CD4-positive, alpha-beta memory T cell (primary cell): ENCODE measurements around the gene PCK1. TPM values are rescaled to one million over a fixed set of nuclear protein-coding genes. Genes with fewer than 3 reads are reported as not detected.

Source experiments
- CTCF ChIA-PET: fragments of 350-600 bp; sonication (Branson Sonifier 250); formaldehyde crosslinking; loops from one replicate; lab custom pipeline; 2021; ENCODE audit warnings: inconsistent platforms; ENCODE audit not compliant: partially characterized antibody; lab: Charles Lee
- POLR2A ChIA-PET: fragments of 350-600 bp; sonication (Branson Sonifier 250); formaldehyde crosslinking; loops from one replicate; lab custom pipeline; 2021; ENCODE audit not compliant: partially characterized antibody; lab: Charles Lee
- DNase-seq, 5 donors: peaks; one replicate each; pipeline versions ENCODE4 v3.0.0 to v3.0.0-alpha.2; 2020 to 2022; ENCODE audit warnings: mixed read lengths in 1 of 5
- H3K27ac ChIP-seq: one replicate; pipeline ENCODE4 v1.7.0; 2013; ENCODE audit warnings: low read depth, low read length
- H3K27me3 ChIP-seq: 2 replicates; pipeline ENCODE4 v1.7.0; 2013; ENCODE audit warnings: mild to moderate bottlenecking, low read length, moderate library complexity; ENCODE audit not compliant: insufficient read depth
- H3K36me3 ChIP-seq: 2 replicates; pipeline ENCODE4 v1.7.0; 2013; ENCODE audit warnings: mild to moderate bottlenecking, low read length, moderate library complexity; ENCODE audit not compliant: insufficient read depth
- H3K4me1 ChIP-seq: 2 replicates; pipeline ENCODE4 v1.7.0; 2013; ENCODE audit warnings: mild to moderate bottlenecking, low read length, moderate library complexity; ENCODE audit not compliant: insufficient read depth
- H3K4me3 ChIP-seq, 2 donors: one replicate each; pipeline ENCODE4 v1.7.0; 2013; ENCODE audit warnings: low read length in 2 of 2, mild to moderate bottlenecking in 1 of 2
- H3K9me3 ChIP-seq, 2 donors: one replicate each; pipeline ENCODE4 v1.7.0; 2013; ENCODE audit warnings: low read length in 2 of 2, control low read depth in 1 of 2; ENCODE audit not compliant: control insufficient read depth in 1 of 2
- H3K27ac Mint-ChIP-seq, 7 donors: one replicate each; pipeline ENCODE4 v1.8.0; 2020 to 2021; ENCODE audit warnings: mixed read lengths in 7 of 7, mild to moderate bottlenecking in 6 of 7, inconsistent platforms in 3 of 7, moderate library complexity in 3 of 7
- H3K27me3 Mint-ChIP-seq, 2 donors: one replicate each; pipeline ENCODE4 v1.8.0; 2020 to 2021; ENCODE audit warnings: mixed read lengths in 2 of 2
- H3K36me3 Mint-ChIP-seq, 2 donors: one replicate each; pipeline ENCODE4 v1.8.0; 2020 to 2021; ENCODE audit warnings: mixed read lengths in 2 of 2, inconsistent platforms in 1 of 2, mild to moderate bottlenecking in 1 of 2
- H3K4me1 Mint-ChIP-seq, 4 donors: one replicate each; pipeline ENCODE4 v1.8.0; 2020 to 2021; ENCODE audit warnings: mixed read lengths in 4 of 4, mild to moderate bottlenecking in 1 of 4
- H3K4me3 Mint-ChIP-seq, 8 donors: one replicate each; pipeline ENCODE4 v1.8.0; 2020 to 2021; ENCODE audit warnings: mixed read lengths in 8 of 8, mild to moderate bottlenecking in 7 of 8, moderate library complexity in 6 of 8, inconsistent platforms in 3 of 8
- H3K9me3 Mint-ChIP-seq, 8 donors: one replicate each; pipeline ENCODE4 v1.8.0; 2020 to 2021; ENCODE audit warnings: mixed read lengths in 8 of 8, mild to moderate bottlenecking in 5 of 8, inconsistent platforms in 3 of 8, moderate library complexity in 1 of 8
- intact Hi-C: fragments of 100-400 bp; cut with micrococcal nuclease; formaldehyde crosslinking; loops from one replicate; pipeline ENCODE4 v1.15.1; 2023
- polyA plus RNA-seq, 2 donors: library from polyadenylated mRNA; unstranded; fragments of 300-500 nt; fragmentation: Illumina TruSeq; gene quantifications; one replicate each; pipeline ENCODE4 v1.2.3, GENCODE V29; 2021
- total RNA-seq, 2 experiments: library from RNA; stranded (reverse); gene quantifications; one replicate each; pipeline ENCODE4 v1.2.3, GENCODE V29; 2021

The PCK1 gene
- total and polyA plus RNA-seq, 4 experiments from 2014 or later = not detected

GRCh38 chr20:57583289-57584257 lies 22.7 kb downstream of the PCK1 start:
- Histone ChIP-seq H3K27ac (no peak overlapping the region), H3K36me3 (no peaks in the 10 kb centered on the region), H3K4me1 (no peaks in the 10 kb centered on the region), H3K4me3 (no peak overlapping the region), H3K27me3 (peaks cover 6% of the 10 kb centered on the region), H3K9me3 (peaks cover 0 to 5% of the 10 kb centered on the region in 2 donors)
- Mint-ChIP-seq H3K36me3 (peaks cover 0 to 4% of the 10 kb centered on the region in 2 donors), H3K4me3 (no peak overlapping the region), H3K4me1 (no peaks in the 10 kb centered on the region), H3K27me3 (peaks cover 37 to 56% of the 10 kb centered on the region in 2 donors), H3K9me3 (peaks cover 0 to 15% (median 5%) of the 10 kb centered on the region in 8 donors), H3K27ac (no peak overlapping the region)
- POLR2A ChIA-PET = no interaction called here
- CTCF ChIA-PET = interaction anchor here (1.3 kb wide), 1 partner anchor 14 kb away, joined by 4 read pairs; no protein-coding TSS in a partner anchor
- no peak for DNase-seq
- intact Hi-C loops = no loop called here

- ChIA-PET CTCF (interaction anchor here (1.1 to 1.3 kb wide), 2 partner anchors 12 to 17 kb away, joined by 3 to 4 read pairs; no protein-coding TSS in a partner anchor), POLR2A (no interaction called here)
- Histone ChIP-seq H3K27me3 (peaks cover 6% of the 10 kb centered on the region), H3K36me3 (no peaks in the 10 kb centered on the region), H3K4me1 (no peaks in the 10 kb centered on the region), H3K4me3 (no peak overlapping the region), H3K9me3 (peaks cover 0 to 5% of the 10 kb centered on the region in 2 donors), H3K27ac (no peak overlapping the region)
- Mint-ChIP-seq H3K36me3 (peaks cover 0 to 4% of the 10 kb centered on the region in 2 donors), H3K9me3 (peaks cover 0 to 15% (median 5%) of the 10 kb centered on the region in 8 donors), H3K4me1 (no peaks in the 10 kb centered on the region), H3K27ac (no peak overlapping the region), H3K27me3 (peaks cover 33 to 50% of the 10 kb centered on the region in 2 donors), H3K4me3 (no peak overlapping the region)
- DNase-seq = no peak
- intact Hi-C loops = no loop called here
Measured at GRCh38 chr20:57584768-57585461, 24.0 kb downstream of the PCK1 start.

GRCh38 chr20:57585466-57586213 lies 24.7 kb downstream of the PCK1 start:
- Mint-ChIP-seq H3K27me3 (peaks cover 27 to 43% of the 10 kb centered on the region in 2 donors), H3K4me3 (no peak overlapping the region), H3K9me3 (peaks cover 0 to 15% (median 4%) of the 10 kb centered on the region in 8 donors), H3K4me1 (no peaks in the 10 kb centered on the region), H3K27ac (peak overlapping the region in 1 of 7 donors; percentile 4), H3K36me3 (peaks cover 0 to 4% of the 10 kb centered on the region in 2 donors)
- H3K36me3 ChIP-seq = no peaks in the 10 kb centered on the region
- peaks cover 5% of the 10 kb centered on the region for H3K27me3 ChIP-seq
- no peaks in the 10 kb centered on the region for H3K4me1 ChIP-seq
- POLR2A ChIA-PET = no interaction called here
- peaks cover 0 to 5% of the 10 kb centered on the region in 2 donors for H3K9me3 ChIP-seq
- no peak overlapping the region for H3K27ac ChIP-seq
- CTCF ChIA-PET = interaction anchor here (1.1 to 1.5 kb wide), 3 partner anchors 10 to 16 kb away, joined by 3 to 4 read pairs (median 3); no protein-coding TSS in a partner anchor
- H3K4me3 ChIP-seq = no peak overlapping the region
- intact Hi-C loops = no loop called here
- DNase-seq = no peak

DNA sequence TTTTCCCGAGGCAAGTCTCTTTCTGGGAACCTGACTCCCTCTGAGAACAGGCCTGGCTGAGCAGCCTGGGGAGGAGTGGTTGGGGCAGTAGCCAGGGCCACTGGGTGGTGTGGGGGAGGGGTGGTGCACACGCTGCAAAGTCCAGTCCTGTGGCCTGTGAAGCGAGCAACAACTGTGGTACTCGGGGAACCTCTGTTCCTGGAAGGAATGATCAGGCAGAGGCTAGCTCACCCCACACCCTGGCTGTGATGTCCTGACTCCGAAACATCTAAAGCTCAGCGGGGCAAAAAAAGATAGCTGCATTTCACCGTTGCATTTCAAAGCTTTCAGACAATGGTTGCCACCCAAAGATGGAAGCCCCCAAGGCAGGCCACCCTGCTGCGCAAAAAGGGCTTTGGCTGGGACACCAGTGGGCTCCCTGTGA lies 25.5 kb downstream of the PCK1 start:
- H3K4me3 Mint-ChIP-seq = no peak overlapping the region
- peaks cover 0 to 15% (median 4%) of the 10 kb centered on the region in 8 donors for H3K9me3 Mint-ChIP-seq
- H3K36me3 ChIP-seq = no peaks in the 10 kb centered on the region
- no peak for DNase-seq
- H3K9me3 ChIP-seq = peaks cover 0 to 5% of the 10 kb centered on the region in 2 donors
- no peaks in the 10 kb centered on the region for H3K27me3 ChIP-seq
- peak overlapping the region in 1 of 7 donors; percentile 4 for H3K27ac Mint-ChIP-seq
- POLR2A ChIA-PET = no interaction called here
- H3K4me1 Mint-ChIP-seq = no peaks in the 10 kb centered on the region
- CTCF ChIA-PET = interaction anchor here (1.3 to 1.5 kb wide), 2 partner anchors 10 to 17 kb away, joined by 3 to 4 read pairs; no protein-coding TSS in a partner anchor
- intact Hi-C loops = no loop called here
- no peaks in the 10 kb centered on the region for H3K4me1 ChIP-seq
- H3K36me3 Mint-ChIP-seq = peaks cover 0 to 4% of the 10 kb centered on the region in 2 donors
- H3K27ac ChIP-seq = no peak overlapping the region
- no peak overlapping the region for H3K4me3 ChIP-seq
- peaks cover 27 to 37% of the 10 kb centered on the region in 2 donors for H3K27me3 Mint-ChIP-seq

GRCh38 chr20:57586943-57587277 lies 26.0 kb downstream of the PCK1 start:
- Mint-ChIP-seq H3K27me3 (peaks cover 24 to 32% of the 10 kb centered on the region in 2 donors), H3K27ac (no peak overlapping the region), H3K4me1 (no peaks in the 10 kb centered on the region), H3K9me3 (peaks cover 0 to 15% (median 4%) of the 10 kb centered on the region in 8 donors), H3K4me3 (no peak overlapping the region), H3K36me3 (peaks cover 0 to 4% of the 10 kb centered on the region in 2 donors)
- Histone ChIP-seq H3K4me1 (no peaks in the 10 kb centered on the region), H3K36me3 (no peaks in the 10 kb centered on the region), H3K27me3 (no peaks in the 10 kb centered on the region), H3K4me3 (no peak overlapping the region), H3K9me3 (peaks cover 0 to 5% of the 10 kb centered on the region in 2 donors), H3K27ac (no peak overlapping the region)
- intact Hi-C loops = no loop called here
- POLR2A ChIA-PET = no interaction called here
- DNase-seq = no peak
- CTCF ChIA-PET = interaction anchor here (1.3 to 1.5 kb wide), 3 partner anchors 9 to 17 kb away, joined by 3 to 4 read pairs (median 3); no protein-coding TSS in a partner anchor

GRCh38 chr20:57587278-57587988 lies 26.5 kb downstream of the PCK1 start:
- H3K36me3 ChIP-seq = no peaks in the 10 kb centered on the region
- no peaks in the 10 kb centered on the region for H3K4me1 ChIP-seq
- intact Hi-C loops = no loop called here
- DNase-seq = no peak
- Mint-ChIP-seq H3K4me3 (no peak overlapping the region), H3K27me3 (peaks cover 19 to 27% of the 10 kb centered on the region in 2 donors), H3K4me1 (no peaks in the 10 kb centered on the region), H3K9me3 (peaks cover 0 to 15% (median 4%) of the 10 kb centered on the region in 8 donors), H3K36me3 (peaks cover 0 to 4% of the 10 kb centered on the region in 2 donors), H3K27ac (no peak overlapping the region)
- ChIA-PET POLR2A (no interaction called here), CTCF (interaction anchor here (0.7 to 1.5 kb wide), 3 partner anchors 9 to 14 kb away, joined by 3 to 4 read pairs (median 3); no protein-coding TSS in a partner anchor)
- peaks cover 0 to 5% of the 10 kb centered on the region in 2 donors for H3K9me3 ChIP-seq
- no peak overlapping the region for H3K27ac ChIP-seq
- H3K27me3 ChIP-seq = no peaks in the 10 kb centered on the region
- no peak overlapping the region for H3K4me3 ChIP-seq
